GM18909 (cell line): ENCODE results near the gene OGN.

Source experiments
- ATAC-seq: cut with Tn5 transposase; IDR thresholded peaks from one replicate; pipeline ENCODE4 v1.9.1; 2021; ENCODE audit warnings: mild to moderate bottlenecking; ENCODE audit not compliant: unreplicated experiment, poor library complexity

OGN gene

DNA sequence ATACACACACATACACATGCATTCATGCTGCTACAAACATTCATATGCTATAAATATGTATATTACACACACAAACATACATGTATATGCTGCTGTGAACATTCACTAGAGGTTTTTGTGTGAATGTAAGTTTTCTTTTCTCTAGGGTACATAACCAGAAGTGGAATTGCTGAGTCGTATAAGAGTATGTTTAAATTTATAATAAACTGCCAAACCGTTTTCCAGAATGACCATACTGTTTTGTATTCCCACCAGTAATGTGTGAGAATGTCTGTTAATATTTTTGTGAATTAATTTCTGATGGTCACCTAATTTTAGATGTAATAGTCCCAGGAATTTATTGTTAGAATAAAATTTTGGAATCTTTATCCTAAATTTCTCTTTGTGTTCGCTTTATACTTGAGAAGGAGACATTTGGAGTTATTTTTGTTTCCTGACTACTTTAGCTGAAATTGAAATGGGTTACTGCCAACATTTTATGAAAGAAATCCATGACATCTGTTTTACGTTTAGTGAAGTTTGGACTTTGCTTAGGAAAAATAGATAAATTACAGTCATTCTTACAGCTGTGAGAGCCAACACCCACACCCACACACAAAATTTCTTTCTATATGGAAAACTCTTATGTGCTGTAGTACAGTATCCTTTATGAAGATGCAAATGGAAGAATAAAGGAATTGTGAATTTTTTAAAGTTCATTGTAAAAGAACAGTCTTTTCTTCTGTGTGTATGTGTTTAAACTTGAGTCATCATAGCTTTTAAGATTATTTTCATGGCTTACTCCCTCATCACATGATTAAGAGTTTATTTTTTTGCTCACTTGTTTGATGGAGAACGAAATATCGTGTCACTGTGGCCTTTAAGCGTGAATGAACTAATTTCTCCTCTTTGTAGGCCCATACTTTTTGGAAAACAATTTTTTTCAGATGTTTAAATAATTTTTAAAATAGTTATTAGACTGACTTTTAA lies 54.3 kb downstream of the OGN start:
- ATAC-seq, result no peak

- ATAC-seq, result no peak
Measured at GRCh38 chr9:92345582-92345981, 58.8 kb downstream of the OGN start.

GRCh38 chr9:92342825-92343488 lies 61.4 kb downstream of the OGN start:
- ATAC-seq, result no peak

DNA sequence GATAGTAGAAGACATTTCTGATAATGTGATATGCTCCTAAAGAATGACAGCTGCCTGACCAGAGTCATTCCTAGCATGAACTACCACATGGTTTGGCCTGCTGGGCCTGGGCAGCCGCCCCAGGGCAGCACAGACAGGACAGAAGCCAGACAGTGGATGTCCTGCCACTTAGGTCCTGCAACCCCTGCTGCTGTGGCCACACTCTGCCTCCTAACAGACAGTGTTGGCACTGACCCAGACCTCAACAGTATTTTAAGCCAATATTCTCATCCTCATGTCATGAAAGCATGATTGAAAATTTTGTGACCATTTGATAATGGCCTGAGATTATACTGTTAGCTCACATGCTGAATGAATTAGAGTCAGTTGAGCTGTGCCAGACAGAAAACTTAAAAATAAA lies 62.8 kb downstream of the OGN start:
- ATAC-seq, result no peak

GRCh38 chr9:92333282-92333634 lies 71.1 kb downstream of the OGN start:
- no peak for ATAC-seq
